GM23248 (cell line): ENCODE data around the gene URB2. TPM values are rescaled to one million over a fixed set of nuclear protein-coding genes. Genes with fewer than 3 reads are reported as not detected.

ENCODE experiments used
- DNase-seq: peaks from one replicate; pipeline ENCODE4 v3.0.0-alpha.2; 2015
- H2AFZ ChIP-seq: fragments of 200-600 bp; sonication (generic); 2 replicates; pipeline ENCODE4 v1.6.1; 2016; ENCODE audit warnings: antibody characterized with exemption
- H3F3A ChIP-seq: fragments of 200-600 bp; sonication (generic); 2 replicates; pipeline ENCODE4 v1.6.1; 2016; ENCODE audit warnings: mild to moderate bottlenecking, antibody characterized with exemption, mixed run types; ENCODE audit not compliant: insufficient read depth
- H3K27ac ChIP-seq: fragments of 200-600 bp; sonication (generic); 2 replicates; pipeline ENCODE4 v1.5.1; 2016; ENCODE audit warnings: mild to moderate bottlenecking
- H3K27me3 ChIP-seq: fragments of 200-600 bp; sonication (generic); replicated peaks from 2 replicates; pipeline ENCODE4 v1.6.1; 2016; ENCODE audit warnings: mild to moderate bottlenecking; ENCODE audit not compliant: insufficient read depth
- H3K36me3 ChIP-seq: fragments of 200-600 bp; sonication (generic); 2 replicates; pipeline ENCODE4 v1.6.1; 2016; ENCODE audit warnings: low read depth, mild to moderate bottlenecking
- H3K4me1 ChIP-seq: fragments of 200-600 bp; sonication (generic); 2 replicates; pipeline ENCODE4 v1.6.1; 2016; ENCODE audit warnings: mild to moderate bottlenecking; ENCODE audit not compliant: insufficient read depth
- H3K4me2 ChIP-seq: fragments of 200-600 bp; sonication (generic); one replicate; pipeline ENCODE4 v1.6.1; 2016; ENCODE audit warnings: mild to moderate bottlenecking; ENCODE audit not compliant: unreplicated experiment
- H3K4me3 ChIP-seq: fragments of 200-600 bp; sonication (generic); 2 replicates; pipeline ENCODE4 v1.5.1; 2016; ENCODE audit warnings: mild to moderate bottlenecking
- H3K79me2 ChIP-seq: fragments of 200-600 bp; sonication (generic); 2 replicates; pipeline ENCODE4 v1.6.1; 2016; ENCODE audit warnings: mild to moderate bottlenecking; ENCODE audit not compliant: insufficient read depth
- H3K9ac ChIP-seq: fragments of 200-600 bp; sonication (generic); 2 replicates; pipeline ENCODE4 v1.6.1; 2016; ENCODE audit warnings: mild to moderate bottlenecking
- H3K9me2 ChIP-seq: fragments of 200-600 bp; sonication (generic); 2 replicates; pipeline ENCODE4 v1.6.1; 2016; ENCODE audit warnings: mixed run types, mild to moderate bottlenecking, moderate library complexity; ENCODE audit not compliant: insufficient read depth
- H3K9me3 ChIP-seq: fragments of 200-600 bp; sonication (generic); one replicate; pipeline ENCODE4 v1.6.1; 2017; ENCODE audit warnings: low read depth
- H4K20me1 ChIP-seq: fragments of 200-600 bp; sonication (generic); 2 replicates; pipeline ENCODE4 v1.6.0; 2016; ENCODE audit not compliant: insufficient read depth
- EZH2 ChIP-seq: fragments of 200-600 bp; sonication (generic); IDR thresholded peaks from 2 replicates; pipeline ENCODE4 v1.6.1; 2018; ENCODE audit warnings: antibody characterized with exemption, mild to moderate bottlenecking; ENCODE audit not compliant: insufficient read depth, poor library complexity, severe bottlenecking
- EZH2phosphoT487 ChIP-seq: fragments of 200-600 bp; sonication (generic); IDR thresholded peaks from 2 replicates; pipeline ENCODE4 v1.6.1; 2018; ENCODE audit warnings: antibody characterized with exemption, moderate library complexity, mild to moderate bottlenecking, low read depth; ENCODE audit not compliant: insufficient read depth
- WGBS, 2 experiments: methylation state at CpG; one replicate each; pipeline ENCODE4 v1.1.6; 2015 to 2017; ENCODE audit warnings: low lambda C conversion rate in 2 of 2, low coverage in 1 of 2; ENCODE audit errors: missing lambda C conversion rate in 2 of 2; 5-methylcytosine and 5-hydroxymethylcytosine counted together
- in situ Hi-C: fragments of 300-500 bp; cut with MboI; formaldehyde crosslinking; loops from 2 replicates; pipeline ENCODE4 v1.15.0; 2020
- polyA plus RNA-seq: library from polyadenylated mRNA; unstranded; fragments of >200 nt; fragmentation: Nextera tagmentation; extraction: Ambion mirVana; gene quantifications from 2 replicates; pipeline ENCODE4 v1.2.1, GENCODE V29; 2016
- total RNA-seq: library from RNA; depleted of rRNA; stranded (reverse); fragments of >200 nt; shearing (Covaris generic); gene quantifications from 2 replicates; pipeline ENCODE4 v1.2.3, GENCODE V29; 2014

The URB2 gene
- total and polyA plus RNA-seq, 2 experiments from 2014 or later, result 3.3 to 6.3 TPM

GRCh38 chr1:229685149-229685548, 59.1 kb downstream of the URB2 start:
- TF ChIP-seq EZH2phosphoT487 (no peak), EZH2 (no peak)
- in situ Hi-C loops, result no loop called here
- Histone ChIP-seq H3K36me3 (no peaks in the 10 kb centered on the region), H3K4me1 (no peaks in the 10 kb centered on the region), H4K20me1 (no peaks in the 10 kb centered on the region), H3K4me3 (no peak overlapping the region), H3K9me3 (no peaks in the 10 kb centered on the region), H3K9ac (no peak overlapping the region), H3K9me2 (no peaks in the 10 kb centered on the region), H3K4me2 (no peak overlapping the region), H3F3A (no peaks in the 10 kb centered on the region), H2AFZ (no peak overlapping the region), H3K79me2 (no peaks in the 10 kb centered on the region), H3K27ac (no peak overlapping the region), H3K27me3 (no peaks in the 10 kb centered on the region)
- DNase-seq, result no peak
- WGBS, 2 experiments, result 41 to 62% methylated on average over 2 of the region's 2 CpGs

GRCh38 chr1:229689273-229689672, 63.2 kb downstream of the URB2 start:
- Histone ChIP-seq H3K4me1 (peaks cover 11% of the 10 kb centered on the region; the same call in 1 of the 2 replicates), H3K27ac (no peak overlapping the region)
- 74 to 81% methylated on average over 4 of the region's 4 CpGs for WGBS, 2 experiments

GRCh38 chr1:229689904-229690303, 63.9 kb downstream of the URB2 start:
- Histone ChIP-seq H2AFZ (no peak overlapping the region), H3K4me2 (no peak overlapping the region), H3K27ac (no peak overlapping the region), H3F3A (peaks cover 16% of the 10 kb centered on the region), H3K4me1 (peaks cover 17% of the 10 kb centered on the region), H3K36me3 (no peaks in the 10 kb centered on the region), H3K9me2 (no peaks in the 10 kb centered on the region), H3K4me3 (no peak overlapping the region), H4K20me1 (no peaks in the 10 kb centered on the region), H3K9me3 (no peaks in the 10 kb centered on the region), H3K9ac (no peak overlapping the region), H3K27me3 (no peaks in the 10 kb centered on the region), H3K79me2 (no peaks in the 10 kb centered on the region)
- in situ Hi-C loops, result no loop called here
- WGBS, 2 experiments, result 63 to 72% methylated on average over 7 of the region's 7 CpGs
- DNase-seq, result no peak
- TF ChIP-seq EZH2, result no peak
- no peak for TF ChIP-seq EZH2phosphoT487

More at GRCh38 chr1:229689273-229689672, 63.2 kb downstream of the URB2 start:
- Histone ChIP-seq H3K27me3 (no peaks in the 10 kb centered on the region), H3K9me2 (no peaks in the 10 kb centered on the region), H3K4me2 (no peak overlapping the region), H3K79me2 (no peaks in the 10 kb centered on the region), H3K4me3 (no peak overlapping the region), H4K20me1 (no peaks in the 10 kb centered on the region), H3F3A (peaks cover 10% of the 10 kb centered on the region; the same call in 1 of the 2 replicates), H3K36me3 (no peaks in the 10 kb centered on the region), H2AFZ (no peak overlapping the region), H3K9me3 (no peaks in the 10 kb centered on the region), H3K9ac (no peak overlapping the region)
- no peak for DNase-seq
- in situ Hi-C loops, result no loop called here
- no peak for TF ChIP-seq EZH2
- TF ChIP-seq EZH2phosphoT487, result no peak

GRCh38 chr1:229690662-229691061, 64.6 kb downstream of the URB2 start:
- H3K27me3 ChIP-seq, result no peaks in the 10 kb centered on the region
- 30 to 39% methylated on average over 1 of the region's 1 CpG for WGBS, 2 experiments
- H3K36me3 ChIP-seq, result no peaks in the 10 kb centered on the region
- no peak overlapping the region for H3K9ac ChIP-seq
- H3K4me2 ChIP-seq, result no peak overlapping the region
- H3K9me3 ChIP-seq, result no peaks in the 10 kb centered on the region
- peaks cover 21% of the 10 kb centered on the region for H3F3A ChIP-seq
- in situ Hi-C loops, result no loop called here
- H3K4me1 ChIP-seq, result peaks cover 19% of the 10 kb centered on the region
- H3K79me2 ChIP-seq, result no peaks in the 10 kb centered on the region
- H2AFZ ChIP-seq, result no peak overlapping the region
- H4K20me1 ChIP-seq, result no peaks in the 10 kb centered on the region
- TF ChIP-seq EZH2, result no peak
- no peak for TF ChIP-seq EZH2phosphoT487
- no peaks in the 10 kb centered on the region for H3K9me2 ChIP-seq
- DNase-seq, result no peak
- no peak overlapping the region for H3K4me3 ChIP-seq
- no peak overlapping the region for H3K27ac ChIP-seq

GRCh38 chr1:229691362-229691761, 65.3 kb downstream of the URB2 start:
- no peak for DNase-seq
- H3K9me3 ChIP-seq, result no peaks in the 10 kb centered on the region
- WGBS, 2 experiments, result 77 to 79% methylated on average over 6 of the region's 6 CpGs

More at GRCh38 chr1:229691362-229691761, 65.3 kb downstream of the URB2 start:
- H3K9ac ChIP-seq, result no peak overlapping the region
- H3K9me2 ChIP-seq, result no peaks in the 10 kb centered on the region
- no peak overlapping the region for H3K27ac ChIP-seq
- H3K4me2 ChIP-seq, result no peak overlapping the region
- in situ Hi-C loops, result no loop called here
- no peaks in the 10 kb centered on the region for H3K36me3 ChIP-seq
- peaks cover 21% of the 10 kb centered on the region for H3F3A ChIP-seq
- no peak for TF ChIP-seq EZH2
- TF ChIP-seq EZH2phosphoT487, result no peak
- no peak overlapping the region for H3K4me3 ChIP-seq
- H3K79me2 ChIP-seq, result no peaks in the 10 kb centered on the region
- no peaks in the 10 kb centered on the region for H4K20me1 ChIP-seq
- H3K4me1 ChIP-seq, result peaks cover 19% of the 10 kb centered on the region
- no peaks in the 10 kb centered on the region for H3K27me3 ChIP-seq
- no peak overlapping the region for H2AFZ ChIP-seq
